OCI-LY3 (cell line): ENCODE measurements around the gene C16orf92.

Experiments
- H2AFZ ChIP-seq: fragments of 200-600, 300-600 bp; shearing (Covaris generic); 2 replicates; pipeline ENCODE4 v1.6.0; 2014; ENCODE audit warnings: antibody characterized with exemption, low read depth, low read length
- H3K27ac ChIP-seq: fragments of 200-600, 300-600 bp; sonication (generic); 2 replicates; pipeline ENCODE4 v1.5.1; 2014; ENCODE audit warnings: mild to moderate bottlenecking, low read length, moderate library complexity, mixed read lengths
- H3K27me3 ChIP-seq: fragments of 200-600, 300-600 bp; sonication (generic); 2 replicates; pipeline ENCODE4 v1.6.1; 2014; ENCODE audit warnings: low read depth, low read length, mixed read lengths
- H3K36me3 ChIP-seq: fragments of 200-600, 300-600 bp; sonication (generic); replicated peaks from 2 replicates; pipeline ENCODE3; 2014; ENCODE audit warnings: low read depth, low read length, mixed read lengths
- H3K4me1 ChIP-seq: fragments of 300-600, 200-600 bp; sonication (generic); 2 replicates; pipeline ENCODE4 v1.6.1; 2014; ENCODE audit warnings: low read length, mixed read lengths
- H3K4me2 ChIP-seq: fragments of 200-600, 300-600 bp; sonication (generic); 2 replicates; pipeline ENCODE4 v1.6.1; 2014; ENCODE audit warnings: low read length, mixed read lengths
- H3K4me3 ChIP-seq: fragments of 300-600, 200-600 bp; sonication (generic); 2 replicates; pipeline ENCODE4 v1.5.1; 2014; ENCODE audit warnings: antibody characterized with exemption, mild to moderate bottlenecking, low read length, moderate library complexity
- H3K79me2 ChIP-seq: fragments of 300-600, 200-600 bp; shearing (Covaris generic); 2 replicates; pipeline ENCODE4 v1.6.1; 2014; ENCODE audit warnings: mild to moderate bottlenecking, low read length, mixed read lengths
- H3K9ac ChIP-seq: fragments of 300-600, 200-600 bp; shearing (Covaris generic); 2 replicates; pipeline ENCODE4 v1.6.0; 2014; ENCODE audit warnings: mild to moderate bottlenecking, low read length, moderate library complexity
- H3K9me3 ChIP-seq: fragments of 200-600, 300-600 bp; shearing (Covaris generic); 2 replicates; pipeline ENCODE4 v1.6.1; 2014; ENCODE audit warnings: low read length, mixed read lengths; ENCODE audit not compliant: insufficient read depth
- H4K20me1 ChIP-seq: fragments of 200-600, 300-600 bp; sonication (generic); 2 replicates; pipeline ENCODE4 v1.6.1; 2016; ENCODE audit warnings: low read length, mixed read lengths; ENCODE audit not compliant: insufficient read depth
- EZH2phosphoT487 ChIP-seq: fragments of 200-600 bp; shearing (Covaris generic); IDR thresholded peaks from 2 replicates; pipeline ENCODE4 v1.6.1; 2018; ENCODE audit warnings: antibody characterized with exemption, mixed run types, low read depth
- TF ChIP-seq, protein P1 (sequence below): fragments of 200-600, 300-600 bp; sonication (generic); IDR thresholded peaks from 2 replicates; pipeline ENCODE4 v1.5.1; 2014; ENCODE audit warnings: antibody characterized with exemption, low read length, low read depth

C16orf92 gene

DNA sequence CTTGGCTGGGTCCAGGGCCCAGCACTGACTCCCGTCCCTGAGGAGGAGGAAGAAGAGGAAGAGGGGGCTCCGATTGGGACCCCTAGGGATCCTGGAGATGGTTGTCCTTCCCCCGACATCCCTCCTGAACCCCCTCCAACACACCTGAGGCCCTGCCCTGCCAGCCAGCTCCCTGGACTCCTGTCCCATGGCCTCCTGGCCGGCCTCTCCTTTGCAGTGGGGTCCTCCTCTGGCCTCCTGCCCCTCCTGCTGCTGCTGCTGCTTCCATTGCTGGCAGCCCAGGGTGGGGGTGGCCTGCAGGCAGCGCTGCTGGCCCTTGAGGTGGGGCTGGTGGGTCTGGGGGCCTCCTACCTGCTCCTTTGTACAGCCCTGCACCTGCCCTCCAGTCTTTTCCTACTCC lies 36.1 kb upstream of the C16orf92 start:
- no peaks in the 10 kb centered on the region for H4K20me1 ChIP-seq

GRCh38 chr16:29987371-29988085 lies 35.5 kb upstream of the C16orf92 start:
- no peak overlapping the region for H2AFZ ChIP-seq
- no peak overlapping the region for H3K4me3 ChIP-seq
- H3K9ac ChIP-seq, result no peak overlapping the region
- H4K20me1 ChIP-seq, result no peaks in the 10 kb centered on the region
- no peaks in the 10 kb centered on the region for H3K9me3 ChIP-seq
- TF ChIP-seq EZH2phosphoT487, result no peak
- TF ChIP-seq, protein P1, sequence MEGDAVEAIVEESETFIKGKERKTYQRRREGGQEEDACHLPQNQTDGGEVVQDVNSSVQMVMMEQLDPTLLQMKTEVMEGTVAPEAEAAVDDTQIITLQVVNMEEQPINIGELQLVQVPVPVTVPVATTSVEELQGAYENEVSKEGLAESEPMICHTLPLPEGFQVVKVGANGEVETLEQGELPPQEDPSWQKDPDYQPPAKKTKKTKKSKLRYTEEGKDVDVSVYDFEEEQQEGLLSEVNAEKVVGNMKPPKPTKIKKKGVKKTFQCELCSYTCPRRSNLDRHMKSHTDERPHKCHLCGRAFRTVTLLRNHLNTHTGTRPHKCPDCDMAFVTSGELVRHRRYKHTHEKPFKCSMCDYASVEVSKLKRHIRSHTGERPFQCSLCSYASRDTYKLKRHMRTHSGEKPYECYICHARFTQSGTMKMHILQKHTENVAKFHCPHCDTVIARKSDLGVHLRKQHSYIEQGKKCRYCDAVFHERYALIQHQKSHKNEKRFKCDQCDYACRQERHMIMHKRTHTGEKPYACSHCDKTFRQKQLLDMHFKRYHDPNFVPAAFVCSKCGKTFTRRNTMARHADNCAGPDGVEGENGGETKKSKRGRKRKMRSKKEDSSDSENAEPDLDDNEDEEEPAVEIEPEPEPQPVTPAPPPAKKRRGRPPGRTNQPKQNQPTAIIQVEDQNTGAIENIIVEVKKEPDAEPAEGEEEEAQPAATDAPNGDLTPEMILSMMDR, result no peak
- H3K36me3 ChIP-seq, result peaks cover 45% of the 10 kb centered on the region
- no peak overlapping the region for H3K4me2 ChIP-seq
- no peaks in the 10 kb centered on the region for H3K79me2 ChIP-seq
- H3K4me1 ChIP-seq, result no peaks in the 10 kb centered on the region
- H3K27me3 ChIP-seq, result no peaks in the 10 kb centered on the region
- H3K27ac ChIP-seq, result no peak overlapping the region

More for the DNA sequence above, 36.1 kb upstream of the C16orf92 start:
- TF ChIP-seq, protein P1, result no peak
- TF ChIP-seq EZH2phosphoT487, result no peak
- Histone ChIP-seq H3K79me2 (no peaks in the 10 kb centered on the region), H3K36me3 (peaks cover 48% of the 10 kb centered on the region), H3K27me3 (no peaks in the 10 kb centered on the region), H2AFZ (no peak overlapping the region), H3K9ac (no peak overlapping the region), H3K27ac (no peak overlapping the region), H3K4me2 (no peak overlapping the region), H3K9me3 (no peaks in the 10 kb centered on the region), H3K4me3 (no peak overlapping the region), H3K4me1 (no peaks in the 10 kb centered on the region)

- H3K27me3 ChIP-seq, result no peaks in the 10 kb centered on the region
- no peak overlapping the region for H3K4me2 ChIP-seq
- no peak overlapping the region for H3K4me3 ChIP-seq
- no peak overlapping the region for H3K9ac ChIP-seq
- TF ChIP-seq EZH2phosphoT487, result no peak
- TF ChIP-seq, protein P1, result no peak
- H4K20me1 ChIP-seq, result no peaks in the 10 kb centered on the region
- no peak overlapping the region for H3K27ac ChIP-seq
- H3K79me2 ChIP-seq, result no peaks in the 10 kb centered on the region
- peaks cover 49% of the 10 kb centered on the region for H3K36me3 ChIP-seq
- H3K4me1 ChIP-seq, result no peaks in the 10 kb centered on the region
- no peaks in the 10 kb centered on the region for H3K9me3 ChIP-seq
- H2AFZ ChIP-seq, result no peak overlapping the region
Observed at GRCh38 chr16:29988346-29989075, 34.5 kb upstream of the C16orf92 start.

- TF ChIP-seq, protein P1, result no peak
- TF ChIP-seq EZH2phosphoT487, result no peak
- H3K9me3 ChIP-seq, result no peaks in the 10 kb centered on the region
- H3K27me3 ChIP-seq, result no peaks in the 10 kb centered on the region
- no peaks in the 10 kb centered on the region for H3K79me2 ChIP-seq
- H3K4me1 ChIP-seq, result peaks cover 2% of the 10 kb centered on the region; the same call in 1 of the 2 replicates
- no peak overlapping the region for H3K9ac ChIP-seq
- no peak overlapping the region for H3K4me3 ChIP-seq
- H3K27ac ChIP-seq, result no peak overlapping the region
- no peaks in the 10 kb centered on the region for H4K20me1 ChIP-seq
- H2AFZ ChIP-seq, result no peak overlapping the region
- H3K4me2 ChIP-seq, result no peak overlapping the region
- peaks cover 43% of the 10 kb centered on the region for H3K36me3 ChIP-seq
Observed at GRCh38 chr16:29989111-29989858, 33.7 kb upstream of the C16orf92 start.
